Astrocyte of the spinal cord (primary cell): Measurements from ENCODE around the gene WDR33.
A peak's percentile ranks its signal among the peaks of the same experiment; 100 is the strongest.

Source experiments
- DNase-seq: peaks from one replicate; pipeline ENCODE4 v3.0.0; 2011; ENCODE audit warnings: low read depth, low spot score
- H3K4me3 ChIP-seq: 2 replicates; pipeline ENCODE4 v1.5.1; 2011; ENCODE audit warnings: low read depth, mild to moderate bottlenecking, low read length, moderate library complexity
- in situ Hi-C: cut with HindIII; loops from 2 replicates; pipeline ENCODE4 v1.10.0; 2017; ENCODE audit warnings: low sequenced_read_pairs
- TF ChIP-seq, protein P1 (sequence below): IDR thresholded peaks from 2 replicates; pipeline ENCODE4 v1.5.1; 2012; ENCODE audit warnings: low read depth, mild to moderate bottlenecking, low read length, inconsistent platforms

The WDR33 gene

GRCh38 chr2:127697482-127698180 is 113.3 kb downstream of the WDR33 start:
- in situ Hi-C loops: no loop called here
- TF ChIP-seq, protein P1, sequence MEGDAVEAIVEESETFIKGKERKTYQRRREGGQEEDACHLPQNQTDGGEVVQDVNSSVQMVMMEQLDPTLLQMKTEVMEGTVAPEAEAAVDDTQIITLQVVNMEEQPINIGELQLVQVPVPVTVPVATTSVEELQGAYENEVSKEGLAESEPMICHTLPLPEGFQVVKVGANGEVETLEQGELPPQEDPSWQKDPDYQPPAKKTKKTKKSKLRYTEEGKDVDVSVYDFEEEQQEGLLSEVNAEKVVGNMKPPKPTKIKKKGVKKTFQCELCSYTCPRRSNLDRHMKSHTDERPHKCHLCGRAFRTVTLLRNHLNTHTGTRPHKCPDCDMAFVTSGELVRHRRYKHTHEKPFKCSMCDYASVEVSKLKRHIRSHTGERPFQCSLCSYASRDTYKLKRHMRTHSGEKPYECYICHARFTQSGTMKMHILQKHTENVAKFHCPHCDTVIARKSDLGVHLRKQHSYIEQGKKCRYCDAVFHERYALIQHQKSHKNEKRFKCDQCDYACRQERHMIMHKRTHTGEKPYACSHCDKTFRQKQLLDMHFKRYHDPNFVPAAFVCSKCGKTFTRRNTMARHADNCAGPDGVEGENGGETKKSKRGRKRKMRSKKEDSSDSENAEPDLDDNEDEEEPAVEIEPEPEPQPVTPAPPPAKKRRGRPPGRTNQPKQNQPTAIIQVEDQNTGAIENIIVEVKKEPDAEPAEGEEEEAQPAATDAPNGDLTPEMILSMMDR: no peak
- H3K4me3 ChIP-seq: no peak overlapping the region
- no peak for DNase-seq

GRCh38 chr2:127695491-127696472 is 115.2 kb downstream of the WDR33 start:
- H3K4me3 ChIP-seq: peak overlapping the region; percentile 12
- in situ Hi-C loops: no loop called here
- DNase-seq: peak; percentile 14
- TF ChIP-seq, protein P1: peak; percentile 61

- DNase-seq: no peak
- in situ Hi-C loops: no loop called here
- no peak overlapping the region for H3K4me3 ChIP-seq
- TF ChIP-seq, protein P1: no peak
Measured at GRCh38 chr2:127694986-127695385, 116.0 kb downstream of the WDR33 start.

GRCh38 chr2:127690696-127691095 is 120.3 kb downstream of the WDR33 start:
- H3K4me3 ChIP-seq: no peak overlapping the region
- in situ Hi-C loops: no loop called here
- TF ChIP-seq, protein P1: no peak
- no peak for DNase-seq

DNA sequence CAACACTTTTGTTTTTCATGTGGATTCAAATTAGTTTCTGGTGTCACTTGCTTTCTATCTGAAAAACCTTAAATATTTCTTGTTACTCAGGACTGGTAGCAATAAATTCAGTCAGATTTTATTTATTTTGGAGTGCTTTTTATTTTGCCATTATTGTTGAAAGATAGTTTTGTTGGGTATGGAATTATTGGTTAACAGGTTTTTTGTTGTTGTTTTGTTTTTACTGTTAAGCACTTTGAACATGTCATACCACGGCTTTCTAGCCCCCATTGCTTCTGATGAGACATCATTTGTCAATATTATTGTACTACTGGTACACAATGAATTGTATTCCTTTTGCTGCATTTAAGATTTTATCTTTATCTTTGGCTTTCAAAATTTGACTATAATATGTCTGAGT is 122.6 kb downstream of the WDR33 start:
- TF ChIP-seq, protein P1: no peak
- no peak for DNase-seq
- no peak overlapping the region for H3K4me3 ChIP-seq
- in situ Hi-C loops: no loop called here

DNA sequence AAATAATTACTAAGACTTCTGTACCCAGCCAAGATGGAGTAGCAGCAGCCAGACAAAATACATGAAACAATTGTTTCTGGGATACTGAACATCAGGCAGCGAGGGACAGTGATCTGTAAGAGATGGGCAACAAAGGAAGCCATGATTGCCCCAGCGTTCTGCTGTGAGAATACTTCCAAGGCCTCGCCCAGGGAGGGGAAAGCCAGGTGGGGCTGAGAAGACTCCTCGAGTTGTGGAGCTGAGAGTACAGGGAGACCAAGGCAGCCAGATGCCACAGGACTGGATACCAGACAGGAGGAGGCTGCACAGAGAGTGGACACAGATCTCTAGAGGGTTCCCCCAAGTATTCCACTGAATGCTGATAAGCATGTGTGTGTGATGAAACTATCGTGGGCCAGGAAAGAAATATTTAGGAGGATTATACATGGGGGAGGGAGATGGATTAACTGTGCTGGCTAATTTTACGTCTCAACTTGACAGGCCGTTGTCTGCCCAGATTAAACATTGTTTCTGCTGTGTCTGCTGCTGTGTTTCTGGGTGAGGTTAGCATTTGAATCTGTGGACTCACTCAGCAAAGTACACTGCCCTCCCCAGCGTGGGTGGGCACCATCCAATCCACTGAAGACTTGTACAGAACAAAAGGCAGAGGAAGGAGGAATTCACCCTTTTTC is 125.4 kb downstream of the WDR33 start:
- TF ChIP-seq, protein P1: no peak
- H3K4me3 ChIP-seq: no peak overlapping the region
- in situ Hi-C loops: no loop called here
- no peak for DNase-seq
